Mesothelial cell of epicardium (in vitro differentiated cells): ENCODE results near the gene MICAL2. TPM values are rescaled to one million over a fixed set of nuclear protein-coding genes. Genes with fewer than 3 reads are reported as not detected.
A peak's percentile ranks its signal among the peaks of the same experiment; 100 is the strongest.

Source experiments
- DNase-seq, 2 experiments: peaks; one replicate each; pipeline ENCODE4 v3.0.0; 2021; ENCODE audit warnings: low spot score in 2 of 2; ENCODE audit not compliant: unreplicated experiment in 2 of 2
- H3K27ac Mint-ChIP-seq: 2 replicates; pipeline ENCODE4 v1.8.0; 2021; ENCODE audit warnings: mixed read lengths
- H3K27me3 Mint-ChIP-seq: 2 replicates; pipeline ENCODE4 v1.8.0; 2021; ENCODE audit warnings: low read depth, mixed read lengths
- H3K36me3 Mint-ChIP-seq: 2 replicates; pipeline ENCODE4 v1.8.0; 2021; ENCODE audit warnings: mixed read lengths
- H3K4me1 Mint-ChIP-seq: 2 replicates; pipeline ENCODE4 v1.8.0; 2021; ENCODE audit warnings: mixed read lengths
- H3K4me3 Mint-ChIP-seq: 2 replicates; pipeline ENCODE4 v1.8.0; 2021; ENCODE audit warnings: mild to moderate bottlenecking, moderate library complexity, mixed read lengths
- H3K9me3 Mint-ChIP-seq: 2 replicates; pipeline ENCODE4 v1.8.0; 2021; ENCODE audit warnings: mixed read lengths
- CTCF ChIP-seq: fragments of 200-600 bp; sonication (generic); IDR thresholded peaks from one replicate; pipeline ENCODE4 v1.5.0; 2021; ENCODE audit warnings: antibody characterized with exemption; ENCODE audit not compliant: unreplicated experiment
- total RNA-seq: library from RNA; stranded (reverse); gene quantifications from 3 replicates; pipeline ENCODE4 v1.2.1, GENCODE V29; 2021

The MICAL2 gene
- total RNA-seq, 1 donor from 2014 or later: 15.0 TPM

GRCh38 chr11:12154871-12155668 lies 44.7 kb downstream of the MICAL2 start:
- no peaks in the 10 kb centered on the region for H3K27me3 Mint-ChIP-seq
- TF ChIP-seq CTCF: no peak

GRCh38 chr11:12155696-12156095 lies 45.3 kb downstream of the MICAL2 start:
- no peak for TF ChIP-seq CTCF
- DNase-seq: no peak
- Mint-ChIP-seq H3K36me3 (no peaks in the 10 kb centered on the region), H3K9me3 (no peaks in the 10 kb centered on the region), H3K4me3 (no peak overlapping the region), H3K4me1 (peaks cover 21% of the 10 kb centered on the region), H3K27ac (no peak overlapping the region), H3K27me3 (no peaks in the 10 kb centered on the region)

More at GRCh38 chr11:12154871-12155668, 44.7 kb downstream of the MICAL2 start:
- Mint-ChIP-seq H3K27ac (no peak overlapping the region), H3K4me3 (no peak overlapping the region), H3K36me3 (no peaks in the 10 kb centered on the region), H3K4me1 (peaks cover 15% of the 10 kb centered on the region), H3K9me3 (no peaks in the 10 kb centered on the region)
- DNase-seq: no peak

GRCh38 chr11:12156301-12157140 lies 46.1 kb downstream of the MICAL2 start:
- H3K4me1 Mint-ChIP-seq: peaks cover 27% of the 10 kb centered on the region
- no peaks in the 10 kb centered on the region for H3K27me3 Mint-ChIP-seq
- H3K27ac Mint-ChIP-seq: no peak overlapping the region
- H3K4me3 Mint-ChIP-seq: no peak overlapping the region
- no peaks in the 10 kb centered on the region for H3K9me3 Mint-ChIP-seq
- no peak for DNase-seq
- no peaks in the 10 kb centered on the region for H3K36me3 Mint-ChIP-seq
- no peak for TF ChIP-seq CTCF

- no peaks in the 10 kb centered on the region for H3K27me3 Mint-ChIP-seq
- no peaks in the 10 kb centered on the region for H3K36me3 Mint-ChIP-seq
- H3K27ac Mint-ChIP-seq: no peak overlapping the region
- H3K4me3 Mint-ChIP-seq: no peak overlapping the region
- H3K9me3 Mint-ChIP-seq: no peaks in the 10 kb centered on the region
- DNase-seq: no peak
- peaks cover 27% of the 10 kb centered on the region for H3K4me1 Mint-ChIP-seq
- no peak for TF ChIP-seq CTCF
Measured at GRCh38 chr11:12157241-12157661, 46.9 kb downstream of the MICAL2 start.

- peaks cover 36% of the 10 kb centered on the region for H3K4me1 Mint-ChIP-seq
- no peaks in the 10 kb centered on the region for H3K36me3 Mint-ChIP-seq
Measured at GRCh38 chr11:12158909-12159308, 48.5 kb downstream of the MICAL2 start.

More at GRCh38 chr11:12158909-12159308, 48.5 kb downstream of the MICAL2 start:
- DNase-seq: no peak
- no peaks in the 10 kb centered on the region for H3K27me3 Mint-ChIP-seq
- peak overlapping the region; percentile 10 for H3K27ac Mint-ChIP-seq
- TF ChIP-seq CTCF: no peak
- H3K9me3 Mint-ChIP-seq: no peaks in the 10 kb centered on the region
- no peak overlapping the region for H3K4me3 Mint-ChIP-seq
